Motor neuron (in vitro differentiated cells): ENCODE measurements around the gene CZIB. TPM values are rescaled to one million over a fixed set of nuclear protein-coding genes. Genes with fewer than 3 reads are reported as not detected.

ENCODE experiments used
- ATAC-seq, 8 experiments: fragments of 200-7000 bp; cut with Tn5 transposase; replicated peaks in 6 of 8; 2 replicates each; pipeline ENCODE4 v1.8.0; 2021; ENCODE audit warnings: mild to moderate bottlenecking in 8 of 8, moderate library complexity in 8 of 8
- H3K27ac ChIP-seq, 2 donors: fragments of 250-450 bp; sonication (Bioruptor Pico); 2 replicates each; pipeline ENCODE4 v1.9.0; 2021; ENCODE audit warnings: antibody characterized with exemption in 2 of 2, mild to moderate bottlenecking in 2 of 2, moderate library complexity in 1 of 2
- H3K4me1 ChIP-seq, 2 donors: fragments of 250-450 bp; sonication (Bioruptor Pico); replicated peaks in 1 of 2; 2 replicates each; pipeline ENCODE4 v1.6.1; 2021; ENCODE audit warnings: antibody characterized with exemption in 2 of 2, mild to moderate bottlenecking in 2 of 2, moderate library complexity in 1 of 2
- H3K4me3 ChIP-seq, 5 donors: fragments of 250-450 bp; sonication (Bioruptor Pico); 2 replicates each; pipeline ENCODE4 v1.9.0; 2021; ENCODE audit warnings: antibody characterized with exemption in 5 of 5, mild to moderate bottlenecking in 5 of 5, moderate library complexity in 4 of 5
- WGBS, 10 experiments: fragments of 450-650 bp; shearing (Covaris generic); methylation state at CpG; one replicate each; pipeline ENCODE4 v1.0.0; 2022; 5-methylcytosine and 5-hydroxymethylcytosine counted together
- in situ Hi-C, 9 experiments: fragments of 400-800 bp; cut with MboI; loops; one replicate each; pipeline ENCODE4 v1.15.0; 2021; ENCODE audit warnings: low sequenced_read_pairs in 9 of 9, low pct_unique_long_range_greater_than_20kb in 2 of 9; ENCODE audit not compliant: unreplicated experiment in 9 of 9
- total RNA-seq, 8 experiments: library from RNA; unstranded; fragments of 300-600 nt; gene quantifications; 2 replicates each; pipeline versions ENCODE4 v1.2.3 to v1.2.4, GENCODE V29; 2022

CZIB gene
- total RNA-seq, 8 experiments from 2014 or later, result 44.2 to 76.7 (median 58.3) TPM

GRCh38 chr1:53182111-53182593 is 38.3 kb downstream of the CZIB start:
- ATAC-seq, result peak; percentile 69 to 89 (median 78)
- WGBS, 10 experiments, result 5 to 35% (median 25%) methylated on average over 6 to 16 of the region's 16 CpGs; no CpG with 5 or more reads in 1 of the 10 experiments
- Histone ChIP-seq H3K4me3 (no peak overlapping the region), H3K4me1 (peaks cover 0 to 3% of the 10 kb centered on the region in 2 donors), H3K27ac (no peak overlapping the region)
- in situ Hi-C loops, result loop anchor here in 3 of 9 experiments (25.0 kb wide), 5 partner anchors 120 to 470 kb away; partner anchors contain the start of genes PODN (in 1 of the 3) and ZYG11B (in 1 of the 3)

DNA sequence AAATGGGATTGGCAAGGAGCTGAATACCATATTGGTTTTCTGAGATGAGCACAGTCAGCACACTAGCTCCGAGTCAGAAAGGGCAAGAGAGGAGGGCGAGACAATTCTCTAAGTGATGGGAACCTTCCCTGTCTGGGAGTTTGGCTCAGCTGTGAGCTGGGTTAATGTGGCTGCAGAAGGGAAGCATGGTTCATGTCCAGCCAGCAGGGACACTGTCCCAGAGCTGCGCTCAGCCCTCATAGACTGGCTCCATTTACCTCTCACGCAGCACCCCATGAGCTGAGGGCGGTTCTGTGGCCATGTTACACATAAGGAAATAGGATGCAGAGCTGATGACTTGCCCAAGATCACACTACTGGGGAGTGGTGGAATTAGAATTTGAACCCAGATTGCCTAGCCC is 39.5 kb downstream of the CZIB start:
- peaks cover 0 to 3% of the 10 kb centered on the region in 2 donors for H3K4me1 ChIP-seq
- no peak overlapping the region for H3K4me3 ChIP-seq
- ATAC-seq, result no peak
- 73 to 100% (median 95%) methylated on average over 2 to 5 of the region's 5 CpGs; no CpG with 5 or more reads in 4 of the 10 experiments for WGBS, 10 experiments
- no peak overlapping the region for H3K27ac ChIP-seq
- in situ Hi-C loops, result loop anchor here in 3 of 9 experiments (25.0 kb wide), 5 partner anchors 119 to 469 kb away; partner anchors contain the start of genes PODN (in 1 of the 3) and ZYG11B (in 1 of the 3)

DNA sequence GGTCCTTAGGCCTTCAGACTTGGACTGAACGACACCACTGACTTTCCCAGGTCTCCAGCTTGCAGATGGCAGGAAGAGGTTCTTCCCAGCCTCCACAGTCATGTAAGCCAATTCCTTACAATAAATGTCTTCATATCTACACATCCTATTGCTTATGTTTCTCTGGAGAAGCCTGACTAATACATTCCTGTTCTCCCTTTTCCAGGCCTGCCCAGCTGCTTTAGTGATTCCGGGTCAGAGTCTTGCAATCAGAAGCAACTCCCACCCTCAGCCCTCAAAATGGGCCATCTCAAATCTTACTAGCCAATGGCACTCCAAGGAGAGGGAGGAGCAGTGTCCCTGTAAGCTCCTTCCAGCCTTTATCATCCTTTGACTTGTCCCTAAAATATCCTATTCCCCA is 40.2 kb downstream of the CZIB start:
- no peak for ATAC-seq
- H3K4me3 ChIP-seq, result no peak overlapping the region
- H3K4me1 ChIP-seq, result peaks cover 0 to 5% of the 10 kb centered on the region in 2 donors
- WGBS, 10 experiments, result 67 to 100% (median 100%) methylated on average over 1 to 2 of the region's 2 CpGs; no CpG with 5 or more reads in 4 of the 10 experiments
- no peak overlapping the region for H3K27ac ChIP-seq
- in situ Hi-C loops, result loop anchor here in 3 of 9 experiments (25.0 kb wide), 5 partner anchors 118 to 468 kb away; partner anchors contain the start of genes PODN (in 1 of the 3) and ZYG11B (in 1 of the 3)

GRCh38 chr1:53176452-53177208 is 43.8 kb downstream of the CZIB start:
- WGBS, 10 experiments, result 17 to 98% (median 83%) methylated on average over 2 to 10 of the region's 10 CpGs
- H3K27ac ChIP-seq, result no peak overlapping the region
- H3K4me1 ChIP-seq, result peaks cover 0 to 5% of the 10 kb centered on the region in 2 donors
- peak in 6 of 8 experiments; percentile 23 to 89 (median 64) for ATAC-seq
- in situ Hi-C loops, result loop anchor here in 3 of 9 experiments (25.0 kb wide), 5 partner anchors 114 to 464 kb away; partner anchors contain the start of genes PODN (in 1 of the 3) and ZYG11B (in 1 of the 3)
- H3K4me3 ChIP-seq, result no peak overlapping the region

DNA sequence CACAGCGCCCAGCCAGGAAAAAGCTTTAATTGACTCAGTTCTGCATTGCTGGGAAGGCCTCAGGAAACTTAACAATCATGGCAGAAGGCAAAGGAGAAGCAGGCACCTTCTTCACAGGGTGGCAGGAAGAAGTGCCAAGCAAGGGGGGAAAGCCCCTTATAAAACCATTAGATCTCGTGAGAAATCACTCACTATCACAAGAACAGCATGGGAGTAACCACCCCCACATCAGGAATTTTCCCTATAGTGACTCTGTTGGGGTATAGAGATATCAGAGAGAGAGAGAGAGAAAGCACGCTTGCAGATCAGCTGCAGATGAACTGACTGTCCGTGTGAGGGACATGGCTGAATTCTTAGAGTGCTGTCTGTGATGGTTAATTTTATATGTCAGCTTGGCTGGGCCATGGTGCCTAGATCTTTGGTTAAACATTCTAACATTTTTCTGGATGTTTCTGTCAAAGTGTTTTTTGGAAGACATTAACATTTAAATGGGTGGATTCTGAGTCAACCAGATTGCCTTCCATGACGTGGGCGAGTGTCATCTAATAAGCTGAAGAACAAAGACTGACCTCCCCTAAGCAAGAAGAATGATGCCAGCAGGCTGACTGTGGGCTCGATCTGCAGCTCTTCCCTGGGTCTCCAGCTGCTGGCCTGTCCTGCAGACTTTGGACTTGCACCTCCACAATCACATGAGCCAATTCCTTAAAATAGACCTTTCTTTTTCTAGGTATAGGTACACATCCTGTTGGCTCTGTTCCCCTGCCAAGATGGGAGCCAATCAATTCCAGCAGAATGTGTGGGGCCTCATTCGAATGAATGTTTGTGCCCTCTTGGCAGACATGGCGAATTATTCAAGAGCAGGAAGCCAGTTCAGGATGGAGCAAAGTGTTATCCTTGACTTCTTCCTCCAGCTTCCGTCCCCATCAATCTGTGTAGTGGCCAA is 45.2 kb downstream of the CZIB start:
- 36 to 100% (median 74%) methylated on average over 1 to 9 of the region's 10 CpGs for WGBS, 10 experiments
- no peak overlapping the region for H3K27ac ChIP-seq
- in situ Hi-C loops, result loop anchor here in 3 of 9 experiments (25.0 kb wide), 5 partner anchors 113 to 463 kb away; partner anchors contain the start of genes PODN (in 1 of the 3) and ZYG11B (in 1 of the 3)
- no peak overlapping the region for H3K4me3 ChIP-seq
- ATAC-seq, result peak in 5 of 8 experiments; percentile 14 to 63 (median 46)
- H3K4me1 ChIP-seq, result peaks cover 0 to 5% of the 10 kb centered on the region in 2 donors

DNA sequence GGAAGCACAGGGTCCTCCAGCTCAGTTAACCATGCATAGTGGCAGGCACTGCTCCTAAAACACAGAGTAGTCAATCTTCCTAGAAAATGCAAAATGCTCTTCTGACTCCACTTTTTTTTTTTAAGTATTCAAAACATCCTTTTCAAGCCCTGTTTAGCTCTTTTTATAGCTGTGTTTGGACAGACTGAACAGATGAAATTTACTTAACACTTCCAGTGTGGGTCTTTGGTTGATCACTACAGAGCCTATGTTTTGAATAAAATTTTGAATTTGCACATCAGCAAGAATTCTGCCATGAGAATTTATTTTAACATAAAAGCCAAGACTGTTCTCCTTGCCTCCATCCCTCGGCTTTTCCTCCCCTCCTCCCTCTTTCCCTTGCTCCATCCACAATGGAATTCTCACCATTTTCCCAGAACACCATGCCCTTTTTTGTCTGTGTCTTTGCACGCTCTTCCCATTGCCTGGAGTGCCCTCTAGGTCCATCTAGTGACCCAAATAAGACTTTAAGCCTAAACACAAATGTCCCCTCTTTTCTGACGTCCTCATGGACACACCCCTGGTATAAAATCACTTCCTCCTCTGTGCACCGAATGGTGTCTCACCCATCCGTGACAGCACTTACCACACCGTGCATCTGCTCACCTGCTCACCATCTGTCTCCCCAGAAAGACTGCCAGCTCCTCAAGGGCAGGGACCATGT is 47.9 kb downstream of the CZIB start:
- 0 to 100% (median 49%) methylated on average over 1 to 6 of the region's 6 CpGs; no CpG with 5 or more reads in 1 of the 10 experiments for WGBS, 10 experiments
- Histone ChIP-seq H3K4me3 (no peak overlapping the region), H3K4me1 (peaks cover 3 to 5% of the 10 kb centered on the region in 2 donors), H3K27ac (no peak overlapping the region)
- in situ Hi-C loops, result no loop called here
- peak in 3 of 8 experiments; percentile 90 to 94 (median 91) for ATAC-seq

DNA sequence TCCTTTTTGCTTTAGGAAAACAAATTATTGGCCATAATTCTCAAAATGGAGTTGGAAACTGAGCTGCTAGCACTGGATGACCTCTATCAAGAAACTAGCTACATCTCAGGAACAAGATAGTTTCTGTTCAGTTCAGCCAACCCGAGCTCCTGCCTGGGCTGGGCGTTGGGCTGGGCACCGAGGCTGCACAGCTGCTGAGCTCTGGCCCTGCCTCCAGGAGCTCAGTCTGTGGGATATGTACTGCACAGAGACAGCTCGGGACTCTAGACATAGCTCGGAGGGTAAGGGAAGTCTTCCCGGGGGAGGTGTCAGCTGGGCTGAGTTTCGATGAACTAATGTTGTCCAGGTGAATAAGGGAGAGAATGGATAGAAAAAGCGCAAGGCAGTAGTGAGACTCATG is 53.5 kb downstream of the CZIB start:
- Histone ChIP-seq H3K4me1 (peaks cover 0 to 3% of the 10 kb centered on the region in 2 donors), H3K27ac (no peak overlapping the region), H3K4me3 (no peak overlapping the region)
- WGBS, 10 experiments, result 60 to 89% (median 85%) methylated on average over 3 to 8 of the region's 8 CpGs; no CpG with 5 or more reads in 4 of the 10 experiments
- peak in 2 of 8 experiments; percentile 74 to 86 for ATAC-seq
- in situ Hi-C loops, result no loop called here

DNA sequence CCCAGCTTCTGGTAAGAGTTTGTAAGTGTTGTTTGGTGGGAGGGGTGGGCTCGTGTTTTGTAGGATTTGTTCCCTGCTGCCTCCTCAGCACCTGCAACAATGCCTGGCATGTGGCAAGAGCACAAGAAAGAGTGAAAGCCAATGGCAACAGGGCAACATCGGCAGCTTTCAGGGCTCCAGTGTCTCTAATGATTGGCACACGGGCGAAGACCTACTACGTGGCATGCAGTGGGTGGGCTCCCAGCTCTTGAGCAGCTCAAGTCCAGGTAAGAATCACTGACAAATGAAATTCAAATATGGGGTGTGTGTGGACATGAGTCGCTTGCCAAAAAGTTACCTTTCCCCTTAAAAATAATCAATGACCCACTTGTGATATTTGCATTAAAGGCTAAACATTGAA is 54.1 kb downstream of the CZIB start:
- Histone ChIP-seq H3K27ac (no peak overlapping the region), H3K4me1 (peaks cover 0 to 3% of the 10 kb centered on the region in 2 donors), H3K4me3 (no peak overlapping the region)
- in situ Hi-C loops, result no loop called here
- 20 to 92% (median 77%) methylated on average over 1 to 5 of the region's 6 CpGs; no CpG with 5 or more reads in 1 of the 10 experiments for WGBS, 10 experiments
- no peak for ATAC-seq

GRCh38 chr1:53165408-53165961 is 54.9 kb downstream of the CZIB start:
- no peak overlapping the region for H3K4me3 ChIP-seq
- in situ Hi-C loops, result no loop called here
- 21 to 91% (median 87%) methylated on average over 2 to 5 of the region's 5 CpGs; no CpG with 5 or more reads in 1 of the 10 experiments for WGBS, 10 experiments
- no peak overlapping the region for H3K27ac ChIP-seq
- peaks cover 0 to 3% of the 10 kb centered on the region in 2 donors for H3K4me1 ChIP-seq
- no peak for ATAC-seq
